HG03095 (cell line): ENCODE measurements around the gene UPB1.
A peak's percentile ranks its signal among the peaks of the same experiment; 100 is the strongest.
"Not testable (repeated sequence)": the region's sequence is repeated elsewhere in the genome, so short reads cannot be mapped to it uniquely, and the experiment has no call there.

Experiments
- ATAC-seq: cut with Tn5 transposase; IDR thresholded peaks from one replicate; pipeline ENCODE4 v1.9.1; 2021; ENCODE audit warnings: moderate library complexity; ENCODE audit not compliant: unreplicated experiment

The UPB1 gene

DNA sequence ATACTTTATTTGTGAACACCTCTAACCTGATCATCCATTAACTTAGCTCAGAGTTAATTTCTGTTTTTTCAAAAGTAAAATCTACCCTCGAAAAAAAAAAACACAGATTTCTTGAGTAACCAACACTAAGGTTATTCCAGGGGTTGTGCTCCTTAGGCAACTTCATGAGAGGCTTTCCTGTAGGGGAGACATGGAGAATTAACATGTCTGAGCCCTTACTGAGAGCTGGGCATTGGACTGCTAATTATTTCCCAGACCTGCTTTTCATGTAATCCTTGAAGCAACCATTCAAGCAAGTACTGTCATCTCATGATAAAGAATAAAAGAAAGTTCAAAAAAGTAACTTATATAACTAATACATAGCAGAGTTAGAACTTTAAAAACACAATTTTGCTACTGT lies 13.5 kb upstream of the UPB1 start:
- ATAC-seq, result no peak

DNA sequence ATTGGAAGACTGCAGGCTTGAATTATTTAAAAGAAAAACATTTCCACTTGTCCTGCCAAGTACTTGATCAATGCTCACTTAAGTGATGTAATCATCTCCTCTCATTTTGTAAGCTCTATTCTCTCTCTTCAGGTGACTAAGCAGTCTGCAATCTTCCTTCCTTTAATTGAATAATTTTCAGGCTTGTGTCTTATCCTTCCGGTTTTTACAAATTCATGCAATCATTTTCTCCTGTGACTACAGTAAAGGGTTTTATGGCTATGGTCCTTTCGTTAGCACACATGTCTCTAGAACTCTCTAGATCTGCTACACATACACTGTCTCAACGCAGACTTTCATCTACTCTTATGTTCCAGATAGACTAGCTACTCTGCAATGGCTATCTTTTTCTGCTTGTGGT lies 12.6 kb upstream of the UPB1 start:
- ATAC-seq, result no peak

DNA sequence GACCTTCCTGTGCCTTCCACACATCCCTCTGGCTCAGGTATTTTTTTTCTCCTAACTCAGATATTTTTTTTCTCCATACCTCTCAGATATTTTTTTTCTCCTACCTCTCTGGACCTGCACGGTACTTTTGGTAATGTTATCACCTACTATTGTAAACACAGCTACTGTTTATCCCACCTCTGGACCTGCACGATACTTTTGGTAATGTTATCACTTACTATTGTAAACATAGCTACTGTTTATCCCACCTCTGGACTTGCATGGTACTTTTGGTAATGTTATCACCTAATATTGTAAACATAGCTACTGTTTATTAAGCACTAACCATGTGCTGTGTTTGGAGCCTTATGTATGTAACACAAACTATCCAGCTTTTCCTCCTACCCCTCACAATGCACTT lies 12.1 kb upstream of the UPB1 start:
- no peak for ATAC-seq

DNA sequence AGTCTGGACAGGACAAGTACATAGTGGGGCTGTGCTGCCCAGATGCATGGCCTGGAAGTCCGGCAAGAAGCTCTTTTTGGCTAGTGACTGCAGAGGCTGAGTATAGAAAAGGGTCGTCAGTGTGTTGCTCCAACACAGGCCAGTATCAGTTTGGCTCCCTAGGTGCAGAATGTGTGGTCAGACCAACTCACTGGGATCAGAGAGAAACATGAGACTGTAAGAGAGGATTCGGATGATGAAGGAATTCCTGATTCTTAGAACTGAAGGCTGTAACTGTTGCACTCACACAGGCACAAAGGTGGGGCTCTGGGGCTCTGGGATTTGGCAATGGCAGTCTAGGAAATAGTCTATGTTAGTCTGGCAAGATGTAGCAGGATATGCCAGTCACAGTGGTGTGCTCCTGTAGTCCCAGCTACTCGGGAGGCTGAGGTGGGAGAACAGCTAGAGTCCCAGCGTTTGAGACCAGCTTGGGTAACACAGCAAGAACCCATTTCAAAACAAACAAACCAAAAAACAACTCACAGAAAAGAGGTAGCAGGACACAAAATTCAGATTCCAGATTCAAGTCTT lies 11.1 kb upstream of the UPB1 start:
- ATAC-seq, result no peak

DNA sequence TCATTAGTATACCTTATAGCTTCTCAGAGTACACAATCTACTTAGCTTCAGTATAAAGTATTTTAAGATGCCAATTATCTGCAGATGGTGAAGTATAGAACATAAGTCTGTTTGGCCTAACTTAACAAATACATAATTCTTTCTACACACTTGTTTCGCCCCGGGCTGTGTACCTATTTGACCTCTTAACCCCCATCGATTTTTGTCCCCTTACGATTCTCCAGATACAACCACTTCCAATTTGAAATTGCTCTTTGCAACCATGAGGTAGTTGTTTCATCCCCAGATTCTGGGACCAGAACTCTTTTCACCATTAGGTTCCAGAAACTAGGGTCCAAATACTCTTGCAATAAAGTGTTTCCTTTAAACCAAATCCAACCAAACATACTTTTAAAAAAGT lies 10.0 kb upstream of the UPB1 start:
- ATAC-seq, result no peak

DNA sequence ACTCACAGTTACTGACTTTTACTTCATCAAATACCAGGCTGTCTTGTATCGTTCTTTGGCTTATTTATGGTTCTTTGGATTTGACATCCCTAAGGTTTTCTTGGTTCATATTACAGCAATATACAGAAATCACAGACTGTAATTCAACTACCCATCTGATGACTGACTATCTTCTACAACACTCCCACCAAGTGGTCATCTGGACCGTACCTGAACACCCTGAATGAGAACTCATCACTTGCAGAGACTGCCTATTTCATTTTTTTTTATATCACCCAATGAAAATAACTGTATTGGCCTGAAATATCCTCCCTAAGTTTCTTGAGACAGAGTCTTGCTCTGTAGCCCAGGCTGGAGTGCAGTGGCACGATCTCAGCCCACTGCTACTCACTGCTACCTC lies 9.5 kb upstream of the UPB1 start:
- no peak for ATAC-seq

DNA sequence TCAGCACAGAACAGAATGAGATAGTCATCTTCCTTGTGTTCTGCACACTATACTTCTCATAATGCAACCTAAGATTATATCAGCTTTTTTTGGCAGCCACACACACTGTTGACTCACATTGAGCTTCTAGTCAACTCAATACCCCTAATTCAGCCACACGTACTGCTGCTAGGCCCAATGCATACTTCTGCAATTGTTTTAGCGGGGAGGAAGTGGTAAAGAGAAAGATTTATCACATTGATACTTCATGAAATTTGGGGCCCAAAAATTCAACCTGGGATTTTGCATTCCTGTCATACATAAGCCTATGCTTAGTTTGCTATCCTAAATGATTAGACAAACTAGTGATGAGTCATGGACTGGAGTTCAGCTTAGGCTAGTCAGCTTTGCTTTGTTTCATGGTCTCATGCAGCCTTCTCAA lies 8.6 kb upstream of the UPB1 start:
- no peak for ATAC-seq

DNA sequence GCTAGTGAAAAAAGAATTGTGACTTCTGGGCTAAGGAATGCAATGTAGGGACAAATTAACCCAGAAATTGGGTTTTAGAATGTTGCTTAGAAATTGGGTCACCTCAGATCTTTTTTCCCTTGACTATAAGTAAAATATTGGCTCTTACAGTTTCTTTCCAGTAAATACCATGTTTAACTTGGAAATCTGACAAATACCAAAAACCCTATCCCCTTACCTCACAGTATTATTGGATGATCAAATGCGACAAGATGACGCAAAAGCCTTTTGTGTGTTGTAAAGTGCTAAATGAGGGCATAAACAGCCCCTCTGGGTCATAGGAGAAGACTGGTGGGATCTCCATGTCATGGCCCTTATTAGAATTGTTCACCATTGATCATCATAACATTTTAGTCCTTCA lies 6.1 kb upstream of the UPB1 start:
- no peak for ATAC-seq

DNA sequence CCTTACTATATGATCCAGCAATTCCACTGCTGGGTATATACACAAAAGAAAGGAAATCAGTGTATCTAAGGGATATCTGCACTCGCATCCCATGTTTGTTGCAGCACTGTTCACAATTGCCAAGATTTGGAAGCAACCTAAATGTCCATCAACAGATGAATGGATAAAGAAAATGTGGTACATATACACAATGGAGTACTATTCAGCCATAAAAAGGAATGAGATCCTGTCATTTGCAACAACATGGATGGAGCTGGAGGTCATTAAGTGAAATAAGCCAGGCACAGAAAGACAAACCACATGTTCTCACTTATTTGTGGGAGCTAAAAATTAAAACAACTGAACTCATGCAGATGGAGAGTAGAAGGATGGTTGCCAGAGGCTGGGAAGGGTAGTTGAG lies 5.7 kb upstream of the UPB1 start:
- ATAC-seq, result not testable (repeated sequence)

DNA sequence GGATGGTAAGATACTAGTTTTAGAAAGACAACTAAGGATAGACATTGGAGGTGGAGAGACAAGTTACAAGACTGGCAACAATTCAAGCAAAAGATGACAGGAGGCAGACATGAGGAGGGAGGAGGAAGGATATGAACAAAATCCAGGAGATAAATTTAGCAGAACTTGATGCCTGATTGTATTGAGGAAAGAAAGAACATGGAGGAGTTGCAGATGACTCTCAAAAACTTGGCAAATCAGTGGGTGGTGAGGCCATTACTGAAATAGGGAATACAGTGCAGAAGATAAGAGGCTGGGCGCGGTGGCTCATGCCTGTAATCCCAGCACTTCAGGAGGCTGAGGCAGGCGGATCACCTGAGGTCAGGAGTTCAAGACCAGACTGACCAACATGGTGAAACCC lies 2.7 kb upstream of the UPB1 start:
- ATAC-seq, result no peak

DNA sequence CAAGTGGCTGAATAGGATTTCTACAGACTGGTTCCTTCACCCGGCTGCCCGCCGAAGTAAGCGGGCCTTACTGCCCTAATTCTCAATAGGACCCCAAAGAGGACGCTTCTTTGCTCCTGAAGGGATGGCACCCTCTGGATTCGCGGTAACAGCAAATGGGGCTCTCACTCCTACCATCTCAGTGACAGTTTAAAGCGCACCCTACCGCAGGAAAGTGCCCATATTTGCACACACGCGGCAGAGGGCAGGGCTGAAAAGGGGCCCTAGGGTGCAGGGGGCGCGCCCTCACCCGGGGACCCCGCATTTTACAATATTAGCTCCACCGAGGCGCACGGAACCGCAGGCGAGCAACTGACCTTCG lies 985 bp upstream of the UPB1 start:
- ATAC-seq, result no peak

DNA sequence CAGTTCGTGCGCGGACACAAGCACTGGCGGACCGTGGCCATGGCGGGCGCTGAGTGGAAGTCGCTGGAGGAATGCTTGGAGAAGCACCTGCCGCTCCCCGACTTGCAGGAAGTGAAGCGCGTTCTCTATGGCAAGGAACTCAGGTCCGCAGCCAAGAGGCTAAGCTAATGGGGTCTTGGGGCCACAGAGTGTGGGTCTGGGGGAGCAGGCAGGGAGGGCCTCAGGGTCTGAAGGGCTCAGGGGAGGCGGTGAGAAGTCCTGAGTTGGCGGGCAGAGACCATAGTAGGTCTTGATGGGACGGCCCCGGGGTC lies 188 bp downstream of the UPB1 start:
- no peak for ATAC-seq

DNA sequence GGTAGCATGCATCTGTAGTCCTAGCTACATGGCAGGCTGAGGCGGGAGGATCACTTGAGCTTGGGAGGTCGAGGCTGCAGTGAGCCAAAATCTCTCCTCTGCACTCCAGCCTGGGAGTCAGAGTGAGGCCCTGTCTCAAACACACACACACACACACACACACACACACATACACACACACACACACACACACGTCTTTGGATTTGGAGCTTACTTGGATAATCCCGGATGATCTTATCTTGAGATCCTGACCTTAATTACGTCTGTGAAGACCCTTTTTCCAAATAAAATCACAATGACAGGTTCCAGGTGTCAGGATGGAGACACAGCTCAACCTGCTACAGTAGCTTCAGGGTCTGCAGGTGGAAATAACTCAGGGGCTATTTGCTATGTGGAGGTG lies 1.1 kb downstream of the UPB1 start:
- no peak for ATAC-seq

DNA sequence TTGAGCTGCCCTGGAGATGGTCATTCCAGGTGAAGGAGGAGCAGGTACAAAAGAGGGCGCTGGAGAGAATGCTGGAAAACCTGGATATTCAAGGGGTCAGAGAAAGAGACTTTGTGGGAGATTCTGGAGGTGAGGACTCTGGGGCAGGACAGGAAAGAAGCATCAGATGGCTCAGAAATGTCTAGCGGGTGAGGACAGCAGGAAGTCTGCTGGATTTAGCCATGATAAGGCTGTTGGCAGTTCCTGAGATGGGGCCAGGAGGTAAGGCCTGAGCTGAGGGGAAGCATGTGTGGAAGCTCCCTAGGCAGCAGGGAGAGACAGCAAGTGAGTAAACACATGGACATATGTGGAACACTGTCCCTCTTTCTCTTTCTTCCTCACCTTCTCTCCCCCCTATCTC lies 1.5 kb downstream of the UPB1 start:
- no peak for ATAC-seq

DNA sequence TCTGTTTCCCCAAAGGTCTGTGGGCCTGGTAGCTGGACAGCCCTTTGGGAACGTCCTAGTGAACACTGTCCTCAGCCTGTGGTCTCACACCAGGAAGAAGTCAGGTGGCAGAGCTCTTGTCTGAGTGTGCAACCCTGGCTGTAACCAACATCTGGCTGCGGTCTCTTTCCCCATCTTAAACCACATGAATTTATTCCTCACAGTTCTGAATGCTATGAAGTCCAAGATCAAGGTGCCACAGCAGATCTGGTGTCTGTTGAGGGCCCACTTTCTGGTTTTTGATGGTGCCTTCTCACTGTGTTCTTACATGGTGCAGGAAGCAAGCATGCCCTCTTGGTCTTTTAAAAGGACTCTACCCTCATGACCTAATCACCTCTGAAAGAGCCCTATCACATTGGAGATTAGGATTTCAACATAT lies 2.7 kb downstream of the UPB1 start:
- no peak for ATAC-seq

DNA sequence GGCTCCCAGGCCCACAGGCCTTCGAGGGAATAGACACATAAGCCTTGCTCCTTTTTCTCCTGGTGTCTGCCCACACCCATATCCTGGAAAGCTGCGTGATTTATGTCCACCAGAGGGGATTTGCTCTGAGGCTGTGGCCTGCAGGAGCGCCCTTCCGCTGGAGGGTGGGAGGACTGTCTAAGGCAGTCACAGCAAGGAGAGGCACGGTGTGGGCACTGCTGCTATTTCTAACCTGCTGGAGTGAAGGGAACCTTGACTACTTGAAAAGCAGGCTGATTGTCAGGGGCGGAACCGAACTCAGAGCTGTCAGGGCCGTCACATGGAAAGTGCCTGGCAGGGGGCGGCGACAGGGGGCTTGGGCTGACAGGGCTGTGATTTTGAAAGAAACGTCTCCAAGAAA lies 3.7 kb downstream of the UPB1 start:
- no peak for ATAC-seq

DNA sequence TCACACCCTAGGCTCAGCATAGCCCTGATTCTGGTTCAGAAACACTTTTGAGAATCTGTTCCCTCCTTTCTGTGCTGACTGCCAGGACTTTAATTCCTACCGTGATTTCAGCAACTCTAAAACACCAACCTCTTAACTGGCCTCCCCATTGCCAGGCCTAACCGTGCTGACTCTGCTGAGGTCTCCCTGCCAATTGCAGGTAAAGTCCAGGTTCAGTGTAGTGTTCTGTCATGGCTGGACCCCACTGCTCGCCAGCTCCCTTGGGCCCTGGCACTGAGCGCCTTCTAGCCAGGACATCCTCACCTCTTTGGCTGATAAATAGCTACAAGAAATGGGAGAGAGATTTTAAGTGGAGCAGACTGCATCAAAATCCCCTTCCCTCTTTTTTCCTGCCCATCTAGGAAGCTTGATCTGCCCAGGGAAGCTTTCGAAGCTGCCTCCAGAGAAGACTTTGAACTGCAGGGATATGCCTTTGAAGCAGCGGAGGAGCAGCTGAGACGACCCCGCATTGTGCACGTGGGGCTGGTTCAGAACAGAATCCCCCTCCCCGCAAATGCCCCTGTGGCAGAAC lies 4.7 kb downstream of the UPB1 start:
- no peak for ATAC-seq

DNA sequence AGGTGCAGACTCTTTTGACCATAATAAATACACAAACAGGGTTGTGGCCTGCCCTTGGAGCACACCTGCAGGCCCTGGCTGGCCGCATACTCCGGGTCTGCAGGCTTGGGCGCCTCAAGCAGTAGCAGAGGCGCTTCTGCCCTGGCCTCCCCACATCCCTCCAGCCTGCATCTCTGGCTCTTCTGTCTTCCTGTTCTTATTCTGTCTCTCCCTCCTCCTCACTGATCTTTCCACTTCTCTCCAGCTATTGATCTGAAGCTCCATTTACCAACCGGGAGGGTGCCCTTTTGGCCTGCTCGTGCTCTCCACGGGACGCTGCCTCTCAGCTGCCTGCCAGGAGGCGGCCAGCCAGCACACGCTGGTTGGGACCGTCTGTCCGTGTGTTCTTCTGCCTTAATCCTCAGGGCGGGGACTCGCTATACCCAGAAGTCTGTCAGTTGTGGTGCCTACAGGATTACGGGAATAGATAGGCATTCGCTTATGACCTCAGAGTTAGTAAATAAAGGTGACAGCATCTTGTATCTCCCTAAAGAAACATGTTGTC lies 5.2 kb downstream of the UPB1 start:
- no peak for ATAC-seq

DNA sequence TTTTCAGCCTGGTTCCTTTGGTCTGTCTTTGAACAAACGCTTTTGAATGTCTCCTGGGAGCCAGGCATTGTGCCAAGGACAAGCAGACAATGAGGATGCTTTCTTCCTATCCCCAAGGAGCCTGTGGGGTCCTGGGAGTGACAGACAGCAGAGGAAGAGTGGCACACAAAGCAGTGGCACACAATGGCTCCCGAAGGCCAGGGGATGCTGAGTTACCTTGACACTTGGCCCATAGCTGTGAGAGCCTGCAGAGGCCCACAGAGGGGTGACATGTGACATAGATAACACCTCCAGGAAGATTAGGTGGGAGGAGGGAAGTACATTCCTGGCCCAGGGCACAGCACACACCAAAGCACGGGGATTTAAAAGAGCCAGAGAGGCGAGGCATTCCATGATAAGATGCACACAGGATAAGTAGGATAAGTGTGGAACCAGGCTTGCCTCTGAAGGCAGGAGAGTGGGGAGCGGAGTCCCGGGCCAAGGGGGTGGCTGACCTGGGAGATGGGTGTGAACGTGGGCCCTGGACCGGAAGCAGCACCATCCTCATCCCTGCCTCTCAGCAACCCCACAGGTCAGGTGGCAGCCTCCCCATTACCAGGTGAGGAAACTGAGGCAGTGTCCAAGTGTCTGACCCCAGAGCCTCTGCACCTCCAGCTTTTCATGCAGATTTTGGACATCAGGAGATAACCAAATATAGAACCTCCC lies 6.3 kb downstream of the UPB1 start:
- no peak for ATAC-seq

DNA sequence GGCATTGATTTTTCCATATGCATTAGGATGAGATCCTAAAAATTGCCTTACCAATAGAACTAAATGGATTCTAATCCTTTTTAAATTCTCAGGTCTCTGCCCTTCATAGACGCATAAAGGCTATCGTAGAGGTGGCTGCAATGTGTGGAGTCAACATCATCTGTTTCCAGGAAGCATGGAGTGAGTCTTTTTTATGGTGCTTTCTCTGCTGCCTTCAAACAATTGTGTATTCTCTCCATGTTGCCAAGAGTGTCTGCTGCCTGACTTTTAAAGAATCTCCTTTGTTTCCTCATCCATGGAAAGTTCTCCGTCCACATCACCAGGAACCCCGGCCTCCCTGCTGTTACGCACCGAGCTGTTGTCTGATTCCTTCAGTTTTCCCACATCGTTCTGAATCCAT lies 6.9 kb downstream of the UPB1 start:
- ATAC-seq, result no peak

DNA sequence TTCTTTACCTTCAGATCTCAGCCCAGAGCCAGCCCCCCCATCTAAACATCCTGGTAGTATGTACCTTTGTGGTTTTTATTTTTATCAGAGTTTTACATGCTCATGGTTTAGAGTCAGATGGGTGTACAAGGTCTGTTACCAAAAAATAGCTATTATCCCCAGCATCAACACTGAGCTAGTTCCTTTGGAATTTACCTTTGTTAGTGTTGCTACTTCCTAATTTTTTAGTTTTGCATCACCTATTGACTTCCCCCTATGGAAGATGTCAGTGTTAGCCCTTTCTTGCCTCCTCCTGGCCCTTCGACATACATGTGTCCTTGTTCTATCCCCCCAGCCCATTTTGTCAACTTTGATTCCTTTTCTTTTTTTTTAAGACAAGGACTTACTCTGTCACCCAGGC lies 7.4 kb downstream of the UPB1 start:
- ATAC-seq, result no peak

DNA sequence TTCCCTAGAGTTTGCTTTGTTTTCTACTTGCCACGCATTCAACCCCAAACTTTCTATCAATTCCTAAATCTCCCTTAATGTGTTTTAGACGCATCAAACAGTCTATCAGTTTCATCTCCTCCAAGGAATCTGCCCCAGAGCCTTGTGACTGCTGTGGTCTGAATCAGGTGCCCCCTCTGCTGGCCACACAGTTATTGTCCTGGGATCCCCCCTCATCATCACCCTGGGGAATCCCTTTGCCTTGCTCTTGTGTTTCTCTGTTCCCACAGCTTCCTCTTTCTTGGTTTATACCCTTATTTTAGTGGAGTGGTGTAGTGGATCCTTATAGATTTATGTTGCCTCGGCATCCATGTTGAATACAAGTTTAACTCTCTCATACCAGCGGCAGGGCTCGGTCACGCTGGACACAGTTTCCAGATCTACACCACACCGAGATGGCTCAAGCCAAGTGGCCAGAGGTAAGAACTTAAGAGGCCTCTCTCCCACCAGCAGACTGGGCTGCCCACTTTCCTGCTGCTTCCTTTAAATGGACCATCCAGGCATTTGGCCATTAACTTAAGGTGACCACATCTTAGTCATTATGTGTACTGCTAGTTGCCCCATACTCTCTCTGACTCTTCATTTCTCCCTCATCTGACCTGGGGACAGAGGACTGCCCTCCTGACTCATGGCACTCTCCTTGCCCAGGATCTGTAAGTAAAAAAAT lies 8.2 kb downstream of the UPB1 start:
- ATAC-seq, result peak; percentile 71
